ENCODE results near the gene CFAP53.

Gene CFAP53

GRCh38 chr18:50193796-50194630, 72.3 kb downstream of the CFAP53 start:
- no peak for DNase-seq (ENCODE audit: low spot score)

GRCh38 chr18:50192995-50193795, 73.1 kb downstream of the CFAP53 start:
- peak; percentile 6 for DNase-seq (ENCODE audit: low spot score)

GRCh38 chr18:50190926-50191325, 75.4 kb downstream of the CFAP53 start:
- DNase-seq (ENCODE audit: low spot score): no peak

- DNase-seq (ENCODE audit: low spot score): no peak
These were observed 76.1 kb downstream of the CFAP53 start for GRCh38 chr18:50190236-50190635.

GRCh38 chr18:50189160-50189559, 77.1 kb downstream of the CFAP53 start:
- no peak for DNase-seq (ENCODE audit: low spot score)

- DNase-seq (ENCODE audit: low spot score): no peak
These were observed 77.6 kb downstream of the CFAP53 start for GRCh38 chr18:50188652-50189051.

GRCh38 chr18:50187659-50188058, 78.6 kb downstream of the CFAP53 start:
- DNase-seq (ENCODE audit: low spot score): no peak

GRCh38 chr18:50186385-50186784, 79.9 kb downstream of the CFAP53 start:
- no peak for DNase-seq (ENCODE audit: low spot score)

GRCh38 chr18:50183556-50183955, 82.7 kb downstream of the CFAP53 start:
- peak; percentile 9 for DNase-seq (ENCODE audit: low spot score)

GRCh38 chr18:50182511-50182910, 83.8 kb downstream of the CFAP53 start:
- DNase-seq (ENCODE audit: low spot score): no peak

- DNase-seq (ENCODE audit: low spot score): no peak
These were observed 84.7 kb downstream of the CFAP53 start for GRCh38 chr18:50181590-50181989.

GRCh38 chr18:50179465-50179864, 86.8 kb downstream of the CFAP53 start:
- DNase-seq (ENCODE audit: low spot score): no peak

- DNase-seq (ENCODE audit: low spot score): peak; percentile 24
These were observed 88.9 kb downstream of the CFAP53 start for GRCh38 chr18:50177294-50177992.

All from LoVo (cell line).